ENCODE measurements around the gene GOT1. TPM values are rescaled to one million over a fixed set of nuclear protein-coding genes. Genes with fewer than 3 reads are reported as not detected.

Gene GOT1
- total and polyA plus RNA-seq, 2 of the 8 experiments (the other 6 are each of a cell fraction or from before 2014, with no cell fraction given): 16.7 to 47.0 TPM

- Histone ChIP-seq H2AK5ac (ENCODE audit: low read depth, low read length) (no peak overlapping the region), H3K23ac (ENCODE audit: insufficient read length) (no peak overlapping the region), H3K4me1 (replicated peaks in 1 of 4; ENCODE audit: control insufficient read depth in 3 of 4, insufficient read depth in 4 of 4, low read length in 3 of 4) (0 out of 7 replicates have a peak, but pooled peaks cover 0 to 2% (median under 1%) of the 10 kb centered on the region in 4 experiments), H4K8ac (ENCODE audit: extremely low read depth, insufficient read depth, low read length) (no peak overlapping the region), H2BK5ac (ENCODE audit: low read depth, low read length) (no peak overlapping the region), H3K9ac (replicated peaks in 1 of 4; ENCODE audit: extremely low read depth in 1 of 4, low read depth in 3 of 4, low read length in 3 of 4) (0 out of 7 replicates have a peak overlapping the region, but pooled peaks of 1 of the 4 experiments have one; percentile 18), H3K4ac (replicated peaks; ENCODE audit: insufficient read length, low read depth, low read length) (no peak overlapping the region), H3K56ac (replicated peaks; ENCODE audit: insufficient read length, low read depth, low read length) (no peak overlapping the region), H3K27ac (ENCODE audit: low read depth, low read length) (no peak overlapping the region), H2BK20ac (ENCODE audit: low read length) (no peak overlapping the region), H3K36me3 (ENCODE audit: control insufficient read depth in 2 of 4, insufficient read depth in 4 of 4, low read length in 3 of 4) (no peaks in the 10 kb centered on the region), H3K23me2 (ENCODE audit: low read depth, low read length) (no peaks in the 10 kb centered on the region), H2BK15ac (ENCODE audit: low read length) (no peak overlapping the region), H2BK12ac (ENCODE audit: low read depth, low read length) (no peak overlapping the region), H3K18ac (ENCODE audit: extremely low read depth, low read length) (no peak overlapping the region), H3K27me3 (replicated peaks in 1 of 4; ENCODE audit: control insufficient read depth in 3 of 4, extremely low read depth in 1 of 4, insufficient read depth in 3 of 4, low read length in 3 of 4) (no peaks in the 10 kb centered on the region), H4K91ac (replicated peaks; ENCODE audit: insufficient read length, low read length) (no peak overlapping the region), H3K14ac (ENCODE audit: insufficient read length) (no peak overlapping the region), H4K5ac (ENCODE audit: insufficient read length, low read depth, low read length) (no peak overlapping the region), H4K20me1 (replicated peaks in 1 of 2; ENCODE audit: control insufficient read depth in 1 of 2, insufficient read depth in 2 of 2, low read length in 2 of 2) (no peaks in the 10 kb centered on the region), H2BK120ac (replicated peaks; ENCODE audit: low read depth, low read length) (no peak overlapping the region), H3K4me3 (ENCODE audit: extremely low read depth in 1 of 4, insufficient read depth in 2 of 4, low read depth in 3 of 4, low read length in 4 of 4) (no peak overlapping the region), H3K79me1 (ENCODE audit: low read depth, low read length) (no peaks in the 10 kb centered on the region), H3K9me3 (ENCODE audit: insufficient read depth in 2 of 2, low read depth in 1 of 2, low read length in 1 of 2) (no peaks in the 10 kb centered on the region), H3K79me2 (ENCODE audit: control insufficient read depth in 1 of 2, insufficient read depth in 2 of 2, low read length in 2 of 2) (no peaks in the 10 kb centered on the region), H3K4me2 (ENCODE audit: insufficient read depth in 1 of 2, low read depth in 2 of 2, low read length in 2 of 2) (no peak overlapping the region), H2AFZ (ENCODE audit: low read length) (peak overlapping the region; percentile 71; the same call in 1 of the 2 replicates)
- no peak for FAIRE-seq
- ChIA-PET CTCF (ENCODE audit: partially characterized antibody) (interaction anchor here (0.7 to 1.9 kb wide), 9 partner anchors 8 to 793 kb away, joined by 3 to 5 read pairs (median 4); no protein-coding TSS in a partner anchor), POLR2A (ENCODE audit: partially characterized antibody) (interaction anchor here (0.6 to 1.3 kb wide), 3 partner anchors 14 to 1310 kb away, joined by 3 to 6 read pairs (median 4); partner anchors contain the start of genes GOT1 and R3HCC1L)
- WGBS, 2 experiments (ENCODE audit: extremely low coverage in 1 of 2, insufficient coverage in 1 of 2, insufficient read length in 1 of 2, insufficient replicate concordance in 2 of 2, low coverage in 1 of 2, low lambda C conversion rate in 2 of 2, missing lambda C conversion rate in 1 of 2): 87% methylated on average over 16 of the region's 16 CpGs; no CpG with 5 or more reads in 1 of the 2 experiments
- no peak for DNase-seq (ENCODE audit: low read depth in 1 of 2, low spot score in 2 of 2)
- TF ChIP-seq CHD2 (IDR thresholded peaks at IDR 0.05; ENCODE audit: low read length) (no peak), YY1 (IDR thresholded peaks at IDR 0.05; ENCODE audit: low read depth, low read length) (no peak)
Observed at GRCh38 chr10:99444383-99445045, 14.1 kb upstream of the GOT1 start.

Data from H1 (cell line).